GM19395 (cell line): Measurements from ENCODE around the gene DYNLRB1.
"Not testable (repeated sequence)": the region's sequence is repeated elsewhere in the genome, so short reads cannot be mapped to it uniquely, and the experiment has no call there.

Source experiments
- ATAC-seq: cut with Tn5 transposase; IDR thresholded peaks from one replicate; pipeline ENCODE4 v1.9.1; 2021; ENCODE audit warnings: mild to moderate bottlenecking, moderate library complexity; ENCODE audit not compliant: unreplicated experiment

Gene DYNLRB1

DNA sequence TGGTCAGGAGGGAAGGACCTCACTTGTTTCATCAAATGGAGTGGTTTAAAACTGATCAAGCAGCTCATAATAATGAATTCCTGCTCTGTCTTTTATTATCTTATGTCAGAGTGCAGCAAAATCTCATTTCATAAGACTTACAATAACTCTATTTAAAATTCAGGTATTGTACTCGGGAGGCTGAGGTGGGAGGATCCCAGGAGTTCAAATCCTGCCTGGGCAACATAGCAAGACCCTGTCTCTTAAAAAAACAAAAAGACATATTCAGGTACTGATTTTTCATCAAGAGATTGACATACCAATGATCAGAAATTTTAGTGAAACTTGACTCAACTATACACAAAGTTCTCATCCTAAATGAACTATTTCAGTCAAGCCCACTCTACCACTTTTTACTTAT is 5.6 kb upstream of the DYNLRB1 start:
- ATAC-seq, result no peak

DNA sequence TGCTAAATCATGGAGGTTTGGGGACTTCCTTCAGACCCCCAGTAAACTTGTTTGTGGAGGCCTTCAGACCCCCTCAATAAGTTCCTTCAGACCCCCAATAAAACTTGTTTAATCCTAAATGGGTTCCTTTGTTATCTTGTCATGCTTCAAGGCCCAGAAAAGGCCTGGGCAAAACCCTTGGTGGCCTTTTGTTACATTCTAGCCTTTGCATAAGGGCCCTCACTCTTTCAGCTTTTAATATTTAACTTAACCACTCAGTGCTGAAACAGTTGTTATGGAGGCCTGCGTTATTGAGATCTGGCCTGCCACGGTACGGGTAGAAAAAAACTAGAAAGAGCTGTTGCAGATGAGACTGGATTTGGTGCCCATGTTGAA is 4.3 kb upstream of the DYNLRB1 start:
- no peak for ATAC-seq

- ATAC-seq, result no peak
These were observed 3.8 kb upstream of the DYNLRB1 start for GRCh38 chr20:34512266-34512954.

GRCh38 chr20:34512955-34513419 is 3.2 kb upstream of the DYNLRB1 start:
- no peak for ATAC-seq

DNA sequence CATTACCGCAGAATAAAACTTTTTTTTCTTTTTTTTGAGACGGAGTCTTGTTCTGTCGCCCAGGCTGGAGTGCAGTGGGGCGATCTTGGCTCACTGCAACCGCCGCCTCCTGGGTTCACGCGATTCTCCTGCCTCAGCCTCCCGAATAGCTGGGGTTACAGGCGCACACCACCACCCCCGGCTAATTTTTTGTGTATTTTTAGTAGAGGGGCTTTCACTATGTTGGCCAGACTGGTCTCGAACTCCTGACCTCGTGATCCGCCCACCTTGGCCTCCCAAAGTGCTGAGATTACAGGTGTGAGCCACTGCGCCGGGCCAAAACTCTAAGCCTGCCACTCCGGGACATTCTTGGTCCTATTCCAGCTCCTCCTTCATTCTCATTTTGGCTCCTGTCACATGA is 2.2 kb upstream of the DYNLRB1 start:
- not testable (repeated sequence) for ATAC-seq

- no peak for ATAC-seq
These were observed 1.2 kb upstream of the DYNLRB1 start for GRCh38 chr20:34514897-34515483.

GRCh38 chr20:34515484-34516246 is 557 bp upstream of the DYNLRB1 start:
- peak; percentile 62 for ATAC-seq

GRCh38 chr20:34517114-34517505 is 888 bp downstream of the DYNLRB1 start:
- ATAC-seq, result no peak

DNA sequence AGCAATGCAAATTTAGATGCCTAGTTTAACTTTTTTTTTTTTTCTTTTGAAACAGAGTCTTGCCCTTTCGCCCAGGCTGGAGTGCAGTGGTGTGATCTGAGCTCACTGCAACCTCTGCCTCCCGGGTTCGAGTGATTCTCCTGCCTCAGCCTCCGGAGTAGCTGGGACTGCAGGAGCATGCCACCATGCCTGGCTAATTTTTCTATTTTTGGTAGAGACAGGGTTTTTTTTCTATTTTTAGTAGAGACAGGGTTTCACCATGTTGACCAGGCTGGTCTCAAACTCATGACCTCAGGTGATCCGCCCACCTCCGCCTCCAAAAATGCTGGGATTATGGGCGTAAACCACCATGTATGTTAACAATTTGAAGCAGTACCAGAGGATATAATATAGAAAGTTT is 2.6 kb downstream of the DYNLRB1 start:
- not testable (repeated sequence) for ATAC-seq

GRCh38 chr20:34519841-34520240 is 3.6 kb downstream of the DYNLRB1 start:
- ATAC-seq, result not testable (repeated sequence)

DNA sequence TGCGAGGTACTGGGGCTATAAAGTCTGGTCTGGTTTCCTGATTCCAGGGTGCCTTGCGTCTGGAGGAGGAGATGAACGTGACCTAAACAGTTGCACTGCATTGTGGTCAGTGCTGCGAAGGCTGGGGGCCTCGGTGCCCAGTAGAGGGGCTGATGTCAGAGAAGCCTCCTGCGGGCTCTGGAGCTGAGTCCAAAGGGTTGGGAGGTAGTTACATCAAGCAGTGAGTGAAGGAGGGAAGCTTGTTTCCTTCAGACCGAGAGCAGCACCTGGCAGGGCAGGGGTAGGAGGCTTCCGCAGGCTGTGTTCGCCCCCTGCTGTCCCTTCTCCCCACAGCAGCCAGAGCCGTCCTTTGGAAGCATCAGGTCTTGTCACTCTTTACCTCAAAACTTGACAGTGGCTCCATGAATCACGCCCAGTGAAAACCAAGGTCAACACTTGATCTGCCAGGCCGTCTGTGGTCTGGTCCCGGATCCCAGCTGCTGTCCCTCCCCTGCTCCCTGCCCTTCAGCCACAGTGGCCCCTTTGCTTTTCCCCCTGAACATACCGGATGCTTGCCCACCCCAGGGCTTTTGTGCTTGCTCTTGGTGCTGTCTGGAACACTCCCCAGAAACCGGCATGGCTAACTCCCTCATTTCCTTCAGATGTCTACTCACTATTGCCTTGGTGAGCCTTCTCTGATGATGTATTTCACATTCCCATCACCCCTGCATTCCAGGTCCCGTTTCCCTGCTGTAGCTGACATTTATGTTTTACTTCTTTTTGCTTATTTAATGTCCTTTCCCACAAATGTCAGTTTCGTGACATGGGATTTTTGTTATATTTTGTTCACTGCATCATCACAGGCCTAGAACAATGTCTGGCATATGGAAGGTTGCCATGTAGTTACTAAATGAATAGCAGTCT is 7.0 kb downstream of the DYNLRB1 start:
- ATAC-seq, result no peak

DNA sequence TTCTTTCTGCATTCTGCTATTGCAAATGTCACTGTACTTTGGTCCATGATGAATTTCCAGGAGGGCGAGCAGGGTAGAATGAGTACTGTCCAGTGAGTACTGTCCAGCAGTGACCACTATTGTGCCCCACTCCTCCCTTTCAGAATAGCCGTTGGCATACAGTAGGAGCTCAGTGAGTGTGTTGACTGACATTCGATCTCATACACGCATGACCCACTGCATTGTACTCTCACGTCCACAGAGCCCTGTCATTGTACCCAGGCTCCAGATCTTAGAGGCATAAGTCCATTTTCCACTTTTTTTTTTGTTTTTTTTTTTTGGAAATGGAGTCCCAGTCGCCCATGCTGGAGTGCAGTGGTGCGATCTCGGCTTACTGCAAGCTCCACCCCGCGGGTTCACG is 8.2 kb downstream of the DYNLRB1 start:
- no peak for ATAC-seq

DNA sequence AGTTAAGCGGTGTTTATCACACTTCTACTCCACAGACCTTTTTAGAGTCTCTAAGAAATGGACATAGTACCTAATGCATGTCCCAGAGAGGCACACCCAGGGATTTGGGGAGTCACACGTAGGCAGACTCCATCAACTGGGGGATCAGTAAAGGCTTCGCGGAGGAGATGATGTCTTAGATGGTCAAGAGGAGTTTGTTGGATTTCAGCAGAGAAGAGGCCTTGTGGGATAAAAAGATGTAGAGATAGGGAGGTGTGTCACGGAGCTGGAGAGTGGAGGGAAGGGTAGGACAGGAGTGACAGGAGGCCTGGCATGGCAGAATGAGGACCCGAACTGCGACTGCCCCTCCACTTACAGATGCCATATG is 9.1 kb downstream of the DYNLRB1 start:
- ATAC-seq, result no peak

- no peak for ATAC-seq
These were observed 9.6 kb downstream of the DYNLRB1 start for GRCh38 chr20:34525709-34526416.

DNA sequence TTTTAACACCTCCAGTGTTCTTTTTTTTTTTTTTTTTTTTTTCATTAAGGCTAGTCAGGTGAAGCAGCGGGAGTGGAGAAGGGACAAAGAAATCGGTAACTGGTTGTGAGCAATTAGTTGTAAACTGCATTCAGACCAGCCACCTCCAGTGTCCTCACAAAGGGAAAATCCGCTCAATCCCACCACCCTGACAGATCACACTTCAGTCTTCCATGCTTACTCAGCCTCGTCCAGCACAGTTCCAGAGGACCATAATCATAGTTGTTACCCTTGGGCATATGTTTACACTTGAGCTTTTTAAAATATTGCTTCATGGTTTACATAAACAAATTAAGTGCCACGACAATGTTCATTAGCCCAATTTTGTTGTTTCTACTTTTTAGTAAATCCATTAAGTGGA is 10.2 kb downstream of the DYNLRB1 start:
- no peak for ATAC-seq

GRCh38 chr20:34527016-34527415 is 10.8 kb downstream of the DYNLRB1 start:
- ATAC-seq, result no peak

- ATAC-seq, result no peak
These were observed 12.7 kb downstream of the DYNLRB1 start for GRCh38 chr20:34528921-34529297.

- no peak for ATAC-seq
These were observed 13.5 kb downstream of the DYNLRB1 start for GRCh38 chr20:34529742-34530141.

DNA sequence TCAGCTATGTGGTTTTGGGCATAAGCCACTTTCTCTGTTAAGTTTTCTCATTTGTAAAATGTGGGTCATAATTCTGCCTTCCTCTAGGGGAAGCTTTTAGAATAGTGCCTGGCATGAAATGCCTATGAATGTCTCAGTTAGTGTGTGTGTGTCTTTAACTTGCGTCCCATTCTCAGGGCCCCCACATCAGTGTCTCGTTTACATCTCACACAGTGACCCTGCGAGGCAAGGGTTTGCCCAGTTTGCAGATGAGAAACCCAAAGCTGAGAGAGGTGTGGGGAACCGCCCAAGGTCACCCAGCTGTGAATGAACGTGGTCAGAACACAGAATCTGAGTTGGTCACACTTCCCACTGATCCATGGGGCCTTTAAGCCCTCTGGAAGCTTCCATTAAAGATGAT is 14.1 kb downstream of the DYNLRB1 start:
- no peak for ATAC-seq

DNA sequence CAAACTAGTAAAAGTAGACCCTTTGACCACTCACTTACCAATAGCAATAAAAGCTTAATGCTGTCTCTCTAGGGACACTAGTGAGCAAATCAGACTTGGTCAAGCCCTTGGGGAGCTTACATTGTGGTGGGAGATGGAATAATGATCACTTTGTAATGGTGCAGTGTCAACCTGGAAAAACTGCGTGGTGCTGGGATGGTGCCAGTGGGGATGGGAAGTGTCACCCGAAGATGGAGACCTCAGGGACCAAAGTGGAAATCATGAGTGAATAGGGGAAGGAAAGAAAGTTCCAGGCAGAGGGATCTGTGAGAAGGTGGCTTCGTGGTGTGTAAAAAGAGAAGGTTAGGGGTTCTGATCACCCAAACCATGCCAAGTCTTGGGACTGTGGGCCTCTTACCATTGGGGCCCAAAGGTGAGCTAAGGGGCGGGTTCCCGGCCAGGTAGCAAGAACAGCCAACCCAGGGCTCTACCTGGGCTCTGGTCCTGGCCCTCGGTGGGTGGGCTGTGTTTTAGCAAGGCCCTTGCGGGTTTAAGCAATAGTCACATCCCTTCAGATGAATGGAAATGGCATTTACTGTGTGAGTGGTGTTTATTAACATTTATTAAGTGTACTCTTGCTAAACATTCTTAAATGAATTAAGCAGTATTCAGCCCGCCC is 15.5 kb downstream of the DYNLRB1 start:
- no peak for ATAC-seq
